Neural progenitor cell (in vitro differentiated cells): Measurements from ENCODE around the gene DHH. TPM values are rescaled to one million over a fixed set of nuclear protein-coding genes. Genes with fewer than 3 reads are reported as not detected.

Experiments
- DNase-seq: peaks from one replicate; pipeline ENCODE4 v3.0.0-alpha.2; 2016; ENCODE audit warnings: low spot score
- H2AFZ ChIP-seq: fragments of 200-600 bp; sonication (generic); replicated peaks from 2 replicates; pipeline ENCODE4 v1.6.1; 2016; ENCODE audit warnings: antibody characterized with exemption
- H3F3A ChIP-seq: fragments of 200-600 bp; sonication (generic); 2 replicates; pipeline ENCODE4 v1.6.1; 2016; ENCODE audit warnings: antibody characterized with exemption, low read depth
- H3K27ac ChIP-seq: fragments of 200-600 bp; sonication (generic); 2 replicates; pipeline ENCODE4 v1.5.1; 2016; ENCODE audit warnings: mild to moderate bottlenecking
- H3K27me3 ChIP-seq: fragments of 200-600 bp; sonication (generic); 2 replicates; pipeline ENCODE4 v1.6.1; 2016; ENCODE audit warnings: mild to moderate bottlenecking, moderate library complexity
- H3K36me3 ChIP-seq: fragments of 200-600 bp; sonication (generic); 2 replicates; pipeline ENCODE4 v1.5.1; 2016
- H3K4me1 ChIP-seq: fragments of 200-600 bp; sonication (generic); 2 replicates; pipeline ENCODE4 v1.6.1; 2016; ENCODE audit warnings: mixed run types
- H3K4me2 ChIP-seq: fragments of 200-600 bp; sonication (generic); 2 replicates; pipeline ENCODE4 v1.6.1; 2016
- H3K4me3 ChIP-seq: fragments of 200-600 bp; sonication (generic); 2 replicates; pipeline ENCODE4 v1.5.1; 2016
- H3K79me2 ChIP-seq: fragments of 200-600 bp; sonication (generic); 2 replicates; pipeline ENCODE4 v1.6.1; 2016; ENCODE audit warnings: low read depth
- H3K9ac ChIP-seq: fragments of 200-600 bp; sonication (generic); 2 replicates; pipeline ENCODE4 v1.6.1; 2016
- H3K9me3 ChIP-seq: fragments of 200-600 bp; sonication (generic); 2 replicates; pipeline ENCODE4 v1.5.1; 2016; ENCODE audit warnings: low read depth
- H4K20me1 ChIP-seq: fragments of 200-600 bp; sonication (generic); 2 replicates; pipeline ENCODE4 v1.6.1; 2016; ENCODE audit warnings: low read depth
- H3K27ac Mint-ChIP-seq: 3 replicates; pipeline ENCODE4 v1.8.0; 2021; ENCODE audit warnings: mixed read lengths
- H3K27me3 Mint-ChIP-seq: 2 replicates; pipeline ENCODE4 v1.8.0; 2022; ENCODE audit warnings: low read depth, mild to moderate bottlenecking, inconsistent platforms, moderate library complexity, mixed read lengths; ENCODE audit not compliant: insufficient read depth
- H3K36me3 Mint-ChIP-seq: 3 replicates; pipeline ENCODE4 v1.8.0; 2021; ENCODE audit warnings: mixed read lengths
- H3K4me1 Mint-ChIP-seq: 3 replicates; pipeline ENCODE4 v1.8.0; 2021; ENCODE audit warnings: mixed read lengths
- H3K4me3 Mint-ChIP-seq: 3 replicates; pipeline ENCODE4 v1.8.0; 2021; ENCODE audit warnings: mild to moderate bottlenecking, moderate library complexity, mixed read lengths
- H3K9me3 Mint-ChIP-seq: 3 replicates; pipeline ENCODE4 v1.8.0; 2020; ENCODE audit warnings: mixed read lengths
- CTCF ChIP-seq: fragments of 200-600 bp; sonication (generic); IDR thresholded peaks from 2 replicates; pipeline ENCODE4 v1.5.1; 2017; ENCODE audit warnings: antibody characterized with exemption, mild to moderate bottlenecking
- EZH2 ChIP-seq: fragments of 200-600 bp; sonication (generic); IDR thresholded peaks from 2 replicates; pipeline ENCODE4 v1.6.1; 2017; ENCODE audit warnings: antibody characterized with exemption, mild to moderate bottlenecking, moderate library complexity
- EZH2phosphoT487 ChIP-seq: fragments of 200-600 bp; sonication (generic); IDR thresholded peaks from 2 replicates; pipeline ENCODE4 v1.6.1; 2017; ENCODE audit warnings: antibody characterized with exemption
- total RNA-seq: library from RNA; depleted of rRNA; stranded (reverse); fragments of >200 nt; gene quantifications from 2 replicates; pipeline ENCODE4 v1.2.3, GENCODE V29; 2015; ENCODE audit warnings: low replicate concordance

The DHH gene
- total RNA-seq, 1 donor from 2014 or later: not detected

DNA sequence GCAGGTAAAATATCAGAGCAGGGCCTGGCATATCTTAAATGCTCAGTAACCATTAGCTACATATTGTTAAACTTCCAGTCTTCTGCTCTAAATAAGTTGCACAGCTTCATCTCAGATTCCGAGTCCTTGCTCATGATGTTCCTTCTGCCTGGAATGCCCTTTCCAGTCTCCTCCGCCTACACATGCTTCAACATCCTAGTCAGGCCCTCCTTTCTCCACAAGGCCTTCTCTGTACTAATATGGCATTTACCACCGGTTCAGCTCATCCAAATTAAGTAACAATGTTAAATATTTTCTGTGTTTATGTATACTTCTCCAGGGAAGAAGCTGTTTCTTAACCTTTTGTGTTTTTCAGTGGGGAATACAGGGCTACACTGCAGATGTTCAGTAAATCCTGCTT lies 8.5 kb downstream of the DHH start:
- H3K4me3 ChIP-seq: no peak overlapping the region
- H3K27me3 ChIP-seq: peaks cover 61% of the 10 kb centered on the region
- H3K9ac ChIP-seq: no peak overlapping the region
- TF ChIP-seq EZH2phosphoT487: no peak
- TF ChIP-seq CTCF: no peak
- TF ChIP-seq EZH2: no peak
- peaks cover 19% of the 10 kb centered on the region for H3F3A ChIP-seq
- Mint-ChIP-seq H3K4me3 (no peak overlapping the region), H3K27ac (no peak overlapping the region), H3K27me3 (peaks cover 42% of the 10 kb centered on the region), H3K36me3 (no peaks in the 10 kb centered on the region), H3K9me3 (peaks cover 2% of the 10 kb centered on the region), H3K4me1 (peaks cover 17% of the 10 kb centered on the region)
- peaks cover 10% of the 10 kb centered on the region for H4K20me1 ChIP-seq
- H2AFZ ChIP-seq: no peak overlapping the region
- H3K9me3 ChIP-seq: no peaks in the 10 kb centered on the region
- no peaks in the 10 kb centered on the region for H3K36me3 ChIP-seq
- H3K79me2 ChIP-seq: no peaks in the 10 kb centered on the region
- H3K4me1 ChIP-seq: peaks cover 7% of the 10 kb centered on the region
- DNase-seq: no peak
- H3K4me2 ChIP-seq: no peak overlapping the region
- no peak overlapping the region for H3K27ac ChIP-seq

DNA sequence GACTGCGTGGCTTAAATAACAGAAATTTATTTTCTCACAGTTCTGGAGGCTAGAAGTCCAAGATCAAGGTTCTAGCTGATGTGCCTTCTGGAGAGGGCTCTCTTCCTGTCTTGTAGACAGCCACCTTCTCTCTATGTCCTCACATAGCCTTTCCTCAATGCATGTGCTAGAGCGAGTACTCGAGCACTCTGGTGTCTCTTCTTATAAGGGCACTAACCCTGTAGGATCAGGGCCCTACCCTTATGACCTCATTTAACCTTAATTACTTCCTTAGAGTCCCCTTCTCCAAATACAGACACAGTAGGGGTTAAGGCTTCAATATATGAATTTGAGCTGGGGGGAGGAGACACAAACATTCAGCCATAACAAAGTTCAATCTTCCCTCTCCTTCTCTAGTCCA lies 10.2 kb downstream of the DHH start:
- no peak overlapping the region for H3K4me2 ChIP-seq
- no peak for DNase-seq
- H2AFZ ChIP-seq: no peak overlapping the region
- Mint-ChIP-seq H3K27me3 (peaks cover 35% of the 10 kb centered on the region), H3K36me3 (no peaks in the 10 kb centered on the region), H3K9me3 (no peaks in the 10 kb centered on the region), H3K4me1 (peaks cover 10% of the 10 kb centered on the region), H3K4me3 (no peak overlapping the region), H3K27ac (no peak overlapping the region)
- H4K20me1 ChIP-seq: peaks cover 10% of the 10 kb centered on the region
- H3K9ac ChIP-seq: no peak overlapping the region
- no peaks in the 10 kb centered on the region for H3K4me1 ChIP-seq
- H3K4me3 ChIP-seq: no peak overlapping the region
- H3K27me3 ChIP-seq: peaks cover 54% of the 10 kb centered on the region
- peaks cover 12% of the 10 kb centered on the region for H3F3A ChIP-seq
- no peak overlapping the region for H3K27ac ChIP-seq
- H3K9me3 ChIP-seq: no peaks in the 10 kb centered on the region
- no peaks in the 10 kb centered on the region for H3K36me3 ChIP-seq
- no peak for TF ChIP-seq CTCF
- no peak for TF ChIP-seq EZH2phosphoT487
- no peak for TF ChIP-seq EZH2
- H3K79me2 ChIP-seq: no peaks in the 10 kb centered on the region

DNA sequence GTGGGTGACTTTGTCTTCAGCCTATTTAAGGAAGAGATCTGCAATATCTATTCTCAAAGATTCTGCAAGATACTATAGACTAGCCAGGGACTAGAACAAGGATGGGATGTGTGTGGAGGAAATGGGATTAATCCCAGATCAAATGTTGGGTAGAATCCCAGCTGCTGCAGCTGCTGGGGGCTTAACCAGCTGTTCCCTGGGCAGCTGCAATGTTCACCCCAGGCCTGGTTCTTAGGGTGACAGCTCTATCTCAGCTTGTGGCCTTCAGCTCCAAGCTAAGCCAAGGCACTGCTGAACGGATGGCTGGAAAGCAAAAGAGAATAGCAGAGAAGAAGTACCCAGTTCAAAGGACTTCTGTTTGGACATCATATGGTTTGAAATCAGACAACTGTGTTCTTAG lies 14.8 kb downstream of the DHH start:
- H3K36me3 Mint-ChIP-seq: no peaks in the 10 kb centered on the region
- Histone ChIP-seq H2AFZ (no peak overlapping the region), H4K20me1 (no peaks in the 10 kb centered on the region), H3K36me3 (no peaks in the 10 kb centered on the region), H3K27ac (no peak overlapping the region), H3K27me3 (peaks cover 16% of the 10 kb centered on the region), H3F3A (no peaks in the 10 kb centered on the region), H3K79me2 (no peaks in the 10 kb centered on the region), H3K4me1 (no peaks in the 10 kb centered on the region), H3K9me3 (no peaks in the 10 kb centered on the region), H3K4me2 (no peak overlapping the region), H3K4me3 (no peak overlapping the region), H3K9ac (no peak overlapping the region)
- peaks cover 14% of the 10 kb centered on the region for H3K27me3 Mint-ChIP-seq
- no peaks in the 10 kb centered on the region for H3K9me3 Mint-ChIP-seq
- H3K27ac Mint-ChIP-seq: no peak overlapping the region
- no peaks in the 10 kb centered on the region for H3K4me1 Mint-ChIP-seq
- no peak for DNase-seq
- no peak for TF ChIP-seq CTCF
- TF ChIP-seq EZH2: no peak
- no peak for TF ChIP-seq EZH2phosphoT487
- no peak overlapping the region for H3K4me3 Mint-ChIP-seq

DNA sequence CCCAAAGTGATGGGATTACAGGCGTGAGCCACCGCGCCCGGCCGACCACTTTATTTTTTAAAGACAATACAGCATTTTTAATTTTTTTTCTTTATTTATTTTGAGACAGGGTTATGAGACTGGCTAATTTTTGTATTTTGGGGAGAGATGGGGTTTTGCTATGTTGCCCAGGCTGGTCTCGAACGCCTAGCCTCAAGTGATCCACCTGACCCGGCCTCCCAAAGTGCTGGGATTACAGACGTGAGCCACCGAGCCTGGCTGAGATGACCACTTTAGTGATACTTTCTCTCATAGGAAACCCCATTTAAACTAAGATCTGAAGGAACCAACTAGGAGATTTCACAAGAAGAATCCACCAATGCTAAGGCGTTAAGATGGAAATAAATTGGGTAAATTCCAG lies 23.6 kb downstream of the DHH start:
- H3K4me3 ChIP-seq: no peak overlapping the region
- Mint-ChIP-seq H3K4me1 (peaks cover 14% of the 10 kb centered on the region), H3K27me3 (peaks cover 24% of the 10 kb centered on the region), H3K36me3 (no peaks in the 10 kb centered on the region), H3K9me3 (no peaks in the 10 kb centered on the region), H3K27ac (no peak overlapping the region), H3K4me3 (no peak overlapping the region)
- no peak overlapping the region for H3K27ac ChIP-seq
- no peak for DNase-seq
- no peaks in the 10 kb centered on the region for H4K20me1 ChIP-seq
- no peaks in the 10 kb centered on the region for H3K9me3 ChIP-seq
- TF ChIP-seq CTCF: no peak
- TF ChIP-seq EZH2phosphoT487: no peak
- no peak for TF ChIP-seq EZH2
- no peak overlapping the region for H3K4me2 ChIP-seq
- H2AFZ ChIP-seq: no peak overlapping the region
- no peaks in the 10 kb centered on the region for H3K36me3 ChIP-seq
- no peak overlapping the region for H3K9ac ChIP-seq
- H3K79me2 ChIP-seq: no peaks in the 10 kb centered on the region
- H3K4me1 ChIP-seq: no peaks in the 10 kb centered on the region
- H3K27me3 ChIP-seq: peaks cover 38% of the 10 kb centered on the region
- peaks cover 15% of the 10 kb centered on the region for H3F3A ChIP-seq
